GM12864 (cell line): ENCODE results near the gene ADGRA1.
"Not testable (repeated sequence)": the region's sequence is repeated elsewhere in the genome, so short reads cannot be mapped to it uniquely, and the experiment has no call there.

Experiments
- DNase-seq: peaks from one replicate; pipeline ENCODE4 v3.0.0-alpha.2; 2011; ENCODE audit warnings: low read depth
- H3K4me3 ChIP-seq: 2 replicates; pipeline ENCODE4 v1.5.1; 2011; ENCODE audit warnings: mild to moderate bottlenecking, low read depth, low read length, control low read depth
- TF ChIP-seq, protein P1 (sequence below): IDR thresholded peaks from 2 replicates; pipeline ENCODE4 v1.5.1; 2011; ENCODE audit warnings: low read depth, mild to moderate bottlenecking, moderate library complexity, low read length, control low read depth, inconsistent platforms; ENCODE audit errors: missing control alignments

ADGRA1 gene

DNA sequence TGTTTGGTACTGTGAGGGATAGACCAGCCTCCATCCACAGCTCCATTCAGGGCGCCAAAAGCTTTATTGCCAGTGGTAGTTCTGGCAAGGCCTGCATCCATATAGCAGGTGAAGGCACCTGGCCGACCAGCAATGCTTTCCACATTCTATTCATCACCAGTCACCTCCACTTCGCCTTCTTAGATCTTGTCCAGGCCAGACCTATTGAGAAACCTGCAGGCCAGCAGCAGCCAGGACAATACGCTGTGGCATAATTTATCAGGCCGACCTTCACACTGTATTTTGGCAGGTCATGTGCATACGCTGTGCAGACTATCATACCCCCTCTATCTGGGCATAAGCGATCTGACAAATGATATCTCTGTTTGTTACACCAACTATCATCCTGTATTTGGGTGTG, 57.0 kb downstream of the ADGRA1 start:
- no peak for DNase-seq
- TF ChIP-seq, protein P1, sequence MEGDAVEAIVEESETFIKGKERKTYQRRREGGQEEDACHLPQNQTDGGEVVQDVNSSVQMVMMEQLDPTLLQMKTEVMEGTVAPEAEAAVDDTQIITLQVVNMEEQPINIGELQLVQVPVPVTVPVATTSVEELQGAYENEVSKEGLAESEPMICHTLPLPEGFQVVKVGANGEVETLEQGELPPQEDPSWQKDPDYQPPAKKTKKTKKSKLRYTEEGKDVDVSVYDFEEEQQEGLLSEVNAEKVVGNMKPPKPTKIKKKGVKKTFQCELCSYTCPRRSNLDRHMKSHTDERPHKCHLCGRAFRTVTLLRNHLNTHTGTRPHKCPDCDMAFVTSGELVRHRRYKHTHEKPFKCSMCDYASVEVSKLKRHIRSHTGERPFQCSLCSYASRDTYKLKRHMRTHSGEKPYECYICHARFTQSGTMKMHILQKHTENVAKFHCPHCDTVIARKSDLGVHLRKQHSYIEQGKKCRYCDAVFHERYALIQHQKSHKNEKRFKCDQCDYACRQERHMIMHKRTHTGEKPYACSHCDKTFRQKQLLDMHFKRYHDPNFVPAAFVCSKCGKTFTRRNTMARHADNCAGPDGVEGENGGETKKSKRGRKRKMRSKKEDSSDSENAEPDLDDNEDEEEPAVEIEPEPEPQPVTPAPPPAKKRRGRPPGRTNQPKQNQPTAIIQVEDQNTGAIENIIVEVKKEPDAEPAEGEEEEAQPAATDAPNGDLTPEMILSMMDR, result no peak
- no peak overlapping the region for H3K4me3 ChIP-seq

DNA sequence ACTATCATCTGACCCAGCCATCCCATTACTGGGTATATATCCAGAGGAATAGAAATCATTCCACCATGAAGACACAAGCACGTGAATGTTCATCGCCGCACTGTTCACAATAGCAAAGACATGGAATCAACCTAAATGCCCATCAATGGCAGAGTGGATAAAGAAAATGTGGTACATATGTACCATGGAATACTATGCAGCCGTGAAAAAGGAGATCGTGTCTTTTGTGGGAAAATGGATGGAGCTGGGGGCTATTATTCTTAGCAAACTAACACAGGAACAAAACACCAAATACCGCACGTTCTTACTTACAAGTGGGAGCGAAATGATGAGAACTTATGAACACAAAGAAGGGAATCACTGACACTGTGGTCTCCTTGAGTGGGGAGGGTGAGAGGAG, 62.5 kb downstream of the ADGRA1 start:
- DNase-seq, result no peak
- TF ChIP-seq, protein P1, result no peak
- no peak overlapping the region for H3K4me3 ChIP-seq

DNA sequence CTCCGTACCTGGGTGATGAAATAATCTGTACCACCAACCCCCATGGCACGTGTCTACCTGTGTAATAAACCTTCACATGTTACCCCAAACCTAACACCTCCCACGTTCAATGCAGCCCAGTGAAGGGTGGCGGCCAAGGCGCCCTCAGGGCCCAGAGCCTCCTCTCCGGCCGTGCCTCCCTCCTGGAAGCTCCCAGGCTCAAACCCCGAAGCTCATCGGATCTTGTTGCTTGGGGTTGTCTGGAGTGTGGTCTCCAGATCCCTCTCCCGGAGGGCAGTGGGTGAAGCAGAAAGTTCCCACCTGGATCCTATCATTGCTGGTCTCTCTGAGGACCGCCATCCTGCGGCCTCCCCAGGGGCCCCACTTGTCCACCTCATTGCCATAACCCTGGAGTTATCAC, 62.9 kb downstream of the ADGRA1 start:
- TF ChIP-seq, protein P1, result no peak
- no peak overlapping the region for H3K4me3 ChIP-seq
- no peak for DNase-seq

DNA sequence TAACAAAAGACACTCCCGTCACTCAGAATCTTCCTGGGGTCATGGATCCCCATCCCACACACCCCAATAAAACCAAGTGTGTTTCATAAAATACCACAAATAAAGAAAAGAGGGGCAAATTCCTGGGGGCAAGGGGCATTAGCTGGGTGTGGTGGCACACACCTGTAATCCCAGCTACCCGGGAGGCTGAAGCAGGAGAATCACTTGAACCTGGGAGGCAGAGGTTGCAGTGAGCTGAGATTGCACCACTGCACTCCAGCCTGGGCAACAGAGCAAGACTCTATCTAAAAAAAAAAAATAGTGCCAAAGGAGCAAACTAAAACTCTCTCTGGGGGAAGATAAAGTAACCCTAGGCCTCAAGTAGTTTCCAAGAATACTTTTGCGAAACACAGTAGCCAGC, 63.3 kb downstream of the ADGRA1 start:
- DNase-seq, H3K4me3 ChIP-seq: not testable (repeated sequence)

DNA sequence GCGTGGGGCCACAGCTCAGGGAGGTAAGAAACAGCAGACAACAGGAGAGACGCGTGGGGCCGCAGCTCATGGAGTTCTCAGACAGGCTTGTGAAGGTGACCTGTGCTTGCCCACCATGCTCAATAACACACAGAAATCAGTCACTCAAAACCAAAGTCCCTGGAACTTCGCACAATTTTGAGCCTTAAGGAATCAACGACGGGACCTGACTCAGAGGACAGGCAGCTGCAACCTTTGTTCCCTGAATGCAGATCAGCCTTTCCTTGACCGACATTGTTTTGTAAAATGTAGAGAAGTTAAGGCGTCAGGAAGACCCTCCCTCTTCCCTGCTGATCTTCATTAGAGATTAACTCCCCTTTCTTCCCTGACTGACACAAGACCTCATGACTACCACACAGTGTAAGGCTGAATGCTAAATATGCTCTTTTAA, 63.8 kb downstream of the ADGRA1 start:
- TF ChIP-seq, protein P1, result no peak
- no peak for DNase-seq
- H3K4me3 ChIP-seq, result no peak overlapping the region

DNA sequence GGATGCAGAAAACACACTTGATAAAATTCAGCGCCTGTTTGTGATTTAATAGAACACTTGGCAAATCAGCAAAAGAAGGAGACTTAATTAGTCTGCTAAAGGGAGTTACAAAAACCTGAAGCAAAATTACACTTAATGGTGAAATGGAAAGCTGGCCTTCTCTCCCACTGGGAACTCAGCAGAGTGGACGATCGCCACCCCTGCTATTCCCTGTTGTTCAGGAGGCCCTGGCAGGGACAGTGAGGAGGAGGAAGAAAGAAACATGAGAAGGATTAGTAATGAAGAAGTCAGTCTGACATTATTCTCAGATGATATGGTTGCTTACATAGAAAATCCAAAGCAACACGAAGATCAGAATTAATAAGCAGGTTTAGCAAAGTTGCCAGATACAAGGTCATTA, 66.7 kb downstream of the ADGRA1 start:
- DNase-seq, result no peak
- TF ChIP-seq, protein P1, result no peak
- H3K4me3 ChIP-seq, result no peak overlapping the region

DNA sequence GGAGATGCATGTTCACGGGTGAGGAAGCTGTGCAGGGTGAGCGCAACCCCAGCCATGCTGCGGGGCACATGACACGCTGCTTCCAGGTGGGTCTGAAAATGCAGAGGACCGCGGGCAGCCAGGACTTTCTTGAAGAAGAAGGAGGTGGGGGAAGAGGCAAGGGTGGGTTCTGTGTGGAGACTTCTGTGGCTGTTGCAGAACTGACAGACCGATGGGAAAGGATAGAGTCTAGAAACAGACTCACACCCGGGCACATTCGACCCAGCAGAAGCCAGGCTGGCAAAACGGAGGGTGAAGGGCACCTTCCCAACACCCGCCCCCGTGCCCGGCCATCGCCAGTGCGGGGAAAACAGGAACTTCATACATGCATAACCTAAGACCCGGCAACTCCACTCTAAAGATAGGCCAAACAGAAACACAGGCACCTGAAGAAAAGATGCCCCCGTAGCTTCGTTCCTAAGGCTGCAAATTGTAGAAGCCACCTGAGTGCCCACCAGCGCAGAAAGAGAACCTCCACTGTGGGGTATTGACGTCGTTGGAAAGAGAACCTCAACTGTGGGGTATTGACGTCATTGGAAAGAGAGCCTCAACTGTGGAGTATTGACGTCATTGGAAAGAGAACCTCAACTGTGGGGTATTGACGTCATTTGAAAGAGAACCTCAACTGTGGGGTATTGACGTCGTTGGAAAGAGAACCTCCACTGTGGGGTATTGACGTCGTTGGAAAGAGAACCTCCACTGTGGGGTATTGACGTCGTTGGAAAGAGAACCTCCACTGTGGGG, 67.5 kb downstream of the ADGRA1 start:
- DNase-seq, result no peak
- TF ChIP-seq, protein P1, result no peak
- H3K4me3 ChIP-seq, result no peak overlapping the region
